HG03520 (cell line): ENCODE measurements around the gene CTNNA2.

Experiments
- ATAC-seq: cut with Tn5 transposase; IDR thresholded peaks from one replicate; pipeline ENCODE4 v1.9.1; 2021; ENCODE audit warnings: mild to moderate bottlenecking, moderate library complexity; ENCODE audit not compliant: unreplicated experiment

CTNNA2 gene

GRCh38 chr2:80348953-80349352, 836.1 kb downstream of the CTNNA2 start:
- no peak for ATAC-seq

- no peak for ATAC-seq
These were observed 838.4 kb downstream of the CTNNA2 start for GRCh38 chr2:80351231-80351630.

- no peak for ATAC-seq
These were observed 842.0 kb downstream of the CTNNA2 start for GRCh38 chr2:80354858-80355257.

- no peak for ATAC-seq
These were observed 849.1 kb downstream of the CTNNA2 start for GRCh38 chr2:80361904-80362303.

GRCh38 chr2:80363330-80363729, 850.5 kb downstream of the CTNNA2 start:
- ATAC-seq, result no peak

GRCh38 chr2:80363791-80364349, 851.0 kb downstream of the CTNNA2 start:
- ATAC-seq, result no peak

GRCh38 chr2:80364524-80365212, 851.8 kb downstream of the CTNNA2 start:
- no peak for ATAC-seq

GRCh38 chr2:80365762-80366161, 852.9 kb downstream of the CTNNA2 start:
- ATAC-seq, result no peak

- ATAC-seq, result no peak
These were observed 857.6 kb downstream of the CTNNA2 start for GRCh38 chr2:80370375-80371009.

- no peak for ATAC-seq
These were observed 861.3 kb downstream of the CTNNA2 start for GRCh38 chr2:80374105-80374504.

GRCh38 chr2:80377071-80377470, 864.2 kb downstream of the CTNNA2 start:
- ATAC-seq, result no peak

- no peak for ATAC-seq
These were observed 867.9 kb downstream of the CTNNA2 start for GRCh38 chr2:80380736-80381135.

GRCh38 chr2:80381666-80382065, 868.8 kb downstream of the CTNNA2 start:
- ATAC-seq, result no peak

GRCh38 chr2:80392441-80392840, 879.6 kb downstream of the CTNNA2 start:
- ATAC-seq, result no peak

- ATAC-seq, result no peak
These were observed 881.1 kb downstream of the CTNNA2 start for GRCh38 chr2:80393991-80394390.

- no peak for ATAC-seq
These were observed 882.4 kb downstream of the CTNNA2 start for GRCh38 chr2:80395251-80395650.

- no peak for ATAC-seq
These were observed 883.4 kb downstream of the CTNNA2 start for GRCh38 chr2:80396276-80396675.

GRCh38 chr2:80403081-80403480, 890.2 kb downstream of the CTNNA2 start:
- no peak for ATAC-seq

- no peak for ATAC-seq
These were observed 894.5 kb downstream of the CTNNA2 start for GRCh38 chr2:80407377-80407776.

GRCh38 chr2:80410346-80410745, 897.5 kb downstream of the CTNNA2 start:
- ATAC-seq, result no peak

GRCh38 chr2:80413136-80413535, 900.3 kb downstream of the CTNNA2 start:
- no peak for ATAC-seq

GRCh38 chr2:80417737-80418136, 904.9 kb downstream of the CTNNA2 start:
- no peak for ATAC-seq
